Stimulated activated CD4-positive, alpha-beta T cell treated with anti-CD3 and anti-CD28 coated beads, TNF-alpha, amount 100 ng/mL, for 4 hours (primary cell): ENCODE results near the gene ARHGAP19.

Experiments used
- DNase-seq, 3 experiments: peaks; one replicate each; pipeline ENCODE4 v3.0.0-alpha.2; 2020; ENCODE audit warnings: low read depth in 3 of 3

The ARHGAP19 gene, protein sequence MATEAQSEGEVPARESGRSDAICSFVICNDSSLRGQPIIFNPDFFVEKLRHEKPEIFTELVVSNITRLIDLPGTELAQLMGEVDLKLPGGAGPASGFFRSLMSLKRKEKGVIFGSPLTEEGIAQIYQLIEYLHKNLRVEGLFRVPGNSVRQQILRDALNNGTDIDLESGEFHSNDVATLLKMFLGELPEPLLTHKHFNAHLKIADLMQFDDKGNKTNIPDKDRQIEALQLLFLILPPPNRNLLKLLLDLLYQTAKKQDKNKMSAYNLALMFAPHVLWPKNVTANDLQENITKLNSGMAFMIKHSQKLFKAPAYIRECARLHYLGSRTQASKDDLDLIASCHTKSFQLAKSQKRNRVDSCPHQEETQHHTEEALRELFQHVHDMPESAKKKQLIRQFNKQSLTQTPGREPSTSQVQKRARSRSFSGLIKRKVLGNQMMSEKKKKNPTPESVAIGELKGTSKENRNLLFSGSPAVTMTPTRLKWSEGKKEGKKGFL

GRCh38 chr10:97292097-97292861 lies at the start of gene ARHGAP19:
ARHGAP19 (minus strand) TSS chr10:97292637; CDS start chr10:97292627, 10 bp downstream.
- DNase-seq = peak; percentile 67 to 88 (median 85)

DNA sequence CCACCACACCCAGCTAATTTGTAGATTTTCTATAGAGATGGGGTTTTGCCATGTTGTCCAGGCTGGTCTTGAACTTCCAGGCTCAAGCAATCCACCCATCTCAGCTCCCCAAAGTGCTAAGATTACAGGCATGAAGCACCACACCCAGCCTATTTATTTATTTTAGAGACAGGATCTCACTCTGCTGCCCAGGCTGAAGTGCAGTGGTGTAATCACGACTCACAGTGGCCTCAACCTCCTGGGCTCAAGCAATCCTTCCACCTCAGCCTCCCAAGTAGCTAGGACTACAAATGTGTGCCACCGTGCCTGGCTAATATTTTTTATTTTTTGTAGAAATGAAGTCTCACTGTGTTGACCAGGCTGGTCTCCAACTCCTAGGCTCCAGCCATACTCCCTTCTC lies 49.0 kb upstream of the ARHGAP19 start:
- no peak for DNase-seq

- DNase-seq = no peak
Measured at GRCh38 chr10:97338041-97338440, 45.6 kb upstream of the ARHGAP19 start.

DNA sequence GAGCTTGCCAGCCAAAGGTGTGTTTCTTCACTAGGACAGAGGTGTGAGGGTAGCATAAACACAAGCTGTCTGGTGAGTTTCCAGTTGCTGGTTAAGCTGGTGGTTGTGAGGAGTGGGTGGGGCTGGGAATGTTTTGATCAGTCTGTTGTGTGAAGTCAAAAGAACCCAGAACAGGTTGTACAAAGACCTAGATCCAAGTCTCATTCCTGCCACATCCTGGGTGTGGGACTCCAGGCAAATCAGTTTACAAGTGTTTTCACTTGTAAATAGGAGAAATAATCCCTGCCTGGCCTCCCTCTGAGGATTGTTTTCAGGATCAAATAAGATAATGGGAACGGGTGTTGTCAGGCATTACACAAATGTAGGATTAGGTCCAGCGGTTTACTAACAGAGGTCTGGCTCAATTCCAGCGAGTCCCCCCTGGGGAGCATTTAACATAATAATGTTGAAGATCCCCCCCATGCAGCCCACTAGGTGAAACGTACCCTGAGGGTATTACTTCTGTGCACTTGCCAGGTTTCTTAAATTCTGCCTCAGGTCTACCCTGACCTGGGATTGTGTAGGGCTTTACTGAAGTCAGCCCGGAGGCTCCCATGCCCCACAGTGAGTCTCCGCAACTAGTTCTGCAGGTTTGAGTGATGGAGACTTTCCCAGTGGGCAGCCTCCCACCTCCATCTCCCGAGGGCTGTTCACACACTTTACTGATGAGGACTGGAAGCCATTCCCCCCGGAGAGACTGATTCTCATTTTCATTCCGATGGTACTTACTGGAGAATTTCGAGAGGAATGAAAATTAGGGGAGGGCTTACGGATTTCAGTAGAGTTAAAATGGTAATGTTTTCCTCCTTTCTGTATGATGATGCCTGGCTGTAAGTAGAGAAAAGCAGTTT lies 44.8 kb upstream of the ARHGAP19 start:
- no peak for DNase-seq

- no peak for DNase-seq
Measured at GRCh38 chr10:97336446-97336845, 44.0 kb upstream of the ARHGAP19 start.

GRCh38 chr10:97336006-97336405 lies 43.6 kb upstream of the ARHGAP19 start:
- no peak for DNase-seq

DNA sequence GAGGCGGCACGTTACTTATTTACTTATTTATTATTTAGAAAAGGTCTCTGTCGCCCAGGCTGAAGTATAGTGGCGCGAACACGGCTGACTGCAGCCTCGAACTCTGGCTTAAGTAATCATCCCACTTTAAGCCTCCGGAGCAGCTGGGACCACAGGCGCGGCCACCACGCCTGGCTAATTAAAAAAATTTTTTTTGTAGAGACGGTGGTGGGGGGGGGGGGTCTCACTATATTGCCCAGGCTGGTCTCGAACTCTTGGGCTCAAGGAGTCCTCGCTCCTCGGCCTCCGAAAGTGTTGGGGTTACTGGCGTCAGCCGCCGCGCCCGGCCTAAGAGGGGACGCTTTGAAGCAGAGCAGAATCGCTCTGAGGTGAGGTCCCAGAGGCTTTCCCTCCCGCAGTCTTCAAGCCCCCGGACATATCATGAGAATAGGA lies 42.8 kb upstream of the ARHGAP19 start:
- DNase-seq = no peak

DNA sequence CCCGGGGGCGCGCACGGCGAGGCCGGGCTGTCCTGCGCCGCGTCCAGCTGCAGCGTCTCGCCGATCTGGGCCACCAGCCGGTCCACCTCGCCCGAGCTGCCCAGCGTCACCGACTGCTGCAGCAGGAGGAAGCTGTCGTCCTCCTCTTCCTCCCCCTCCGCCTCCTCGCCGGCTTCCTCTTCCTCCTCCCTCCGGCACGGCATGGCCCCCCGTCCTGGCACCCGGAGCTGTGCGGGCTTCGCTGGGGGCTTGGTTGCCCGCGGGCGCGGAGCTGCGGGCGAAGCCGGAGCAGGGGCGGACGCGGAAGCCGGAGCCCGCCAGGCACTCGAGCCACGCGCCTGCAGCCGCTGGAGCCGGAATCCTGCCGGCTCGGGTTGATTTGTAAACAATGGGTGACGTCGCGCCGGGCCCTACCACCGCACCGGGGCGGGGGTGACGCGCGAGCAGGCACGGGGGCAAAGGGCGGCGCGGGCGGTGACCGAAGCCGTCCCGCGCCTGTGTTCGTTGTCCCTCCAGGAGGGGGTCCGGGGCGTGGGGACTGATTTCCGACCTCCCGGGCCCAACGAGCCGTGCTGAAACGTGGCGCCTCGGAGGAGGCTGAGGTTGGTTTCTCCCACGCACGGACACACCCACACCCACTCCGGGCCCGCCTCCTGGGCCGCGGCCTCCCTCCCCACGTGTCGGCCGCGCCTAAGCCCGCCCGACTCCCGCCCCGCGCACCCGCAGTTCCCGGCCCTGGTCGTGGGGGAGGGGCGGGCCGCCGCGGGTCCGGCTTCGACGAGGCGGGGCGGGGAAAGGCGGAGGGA lies 42.1 kb upstream of the ARHGAP19 start, which contains the start of gene FRAT2:
Gene FRAT2 (minus strand): TSS at position 360 of the 806 bp plus-strand sequence. CDS start 157 bp downstream, at position 203.
- DNase-seq = peak; percentile 76 to 79 (median 77)

DNA sequence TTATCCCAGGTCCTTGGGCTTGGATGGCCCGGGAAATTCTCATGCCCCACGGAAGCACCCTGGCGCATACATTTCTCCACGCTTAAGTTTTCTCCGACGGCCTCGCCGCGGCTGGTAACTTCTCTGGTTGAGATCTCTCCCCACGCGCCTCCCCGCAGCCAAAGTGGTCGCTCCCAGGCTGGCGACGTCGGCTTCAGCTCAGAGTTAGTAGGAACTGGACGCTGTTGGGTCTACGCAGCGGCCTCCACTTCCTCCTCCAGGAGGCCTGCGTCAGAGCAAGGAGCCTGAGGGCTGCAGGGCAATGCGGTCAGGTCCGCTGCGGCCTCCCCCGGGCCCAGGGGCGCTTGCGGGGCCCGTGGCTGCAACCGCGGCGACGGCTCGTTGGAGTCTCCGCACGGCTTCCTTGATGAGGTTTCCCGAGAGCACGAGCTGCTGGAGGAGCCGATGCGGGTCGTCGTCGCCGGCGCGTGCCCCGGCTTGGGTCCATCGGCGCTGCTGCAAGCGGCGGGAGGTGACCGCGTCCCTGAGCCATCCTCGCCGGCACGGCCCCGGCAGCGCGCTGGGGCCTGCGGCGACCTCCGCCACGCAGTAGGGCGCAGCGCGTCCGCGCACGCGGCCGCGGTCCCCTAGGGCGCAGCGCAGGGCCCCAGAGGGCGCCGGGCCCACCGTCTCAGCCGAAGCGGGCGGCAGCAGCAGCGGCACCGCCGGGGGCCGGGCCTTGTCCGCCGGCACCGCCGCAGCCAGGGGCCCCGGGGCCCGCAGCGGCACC lies 41.3 kb upstream of the ARHGAP19 start:
- peak in 1 of 3 experiments; percentile 18 for DNase-seq

DNA sequence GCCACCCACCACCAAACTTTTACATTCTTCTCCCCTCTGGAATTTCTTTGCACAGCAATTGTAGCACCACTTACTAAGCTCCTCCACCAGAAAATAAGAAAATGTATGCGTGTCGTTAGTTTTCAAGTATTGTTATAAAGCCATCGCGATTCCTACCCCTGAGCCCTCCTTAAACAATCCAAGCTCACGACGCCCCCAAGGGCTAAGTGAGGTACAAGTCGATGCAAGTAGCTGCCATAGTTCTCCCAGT lies 40.8 kb upstream of the ARHGAP19 start:
- DNase-seq = no peak

DNA sequence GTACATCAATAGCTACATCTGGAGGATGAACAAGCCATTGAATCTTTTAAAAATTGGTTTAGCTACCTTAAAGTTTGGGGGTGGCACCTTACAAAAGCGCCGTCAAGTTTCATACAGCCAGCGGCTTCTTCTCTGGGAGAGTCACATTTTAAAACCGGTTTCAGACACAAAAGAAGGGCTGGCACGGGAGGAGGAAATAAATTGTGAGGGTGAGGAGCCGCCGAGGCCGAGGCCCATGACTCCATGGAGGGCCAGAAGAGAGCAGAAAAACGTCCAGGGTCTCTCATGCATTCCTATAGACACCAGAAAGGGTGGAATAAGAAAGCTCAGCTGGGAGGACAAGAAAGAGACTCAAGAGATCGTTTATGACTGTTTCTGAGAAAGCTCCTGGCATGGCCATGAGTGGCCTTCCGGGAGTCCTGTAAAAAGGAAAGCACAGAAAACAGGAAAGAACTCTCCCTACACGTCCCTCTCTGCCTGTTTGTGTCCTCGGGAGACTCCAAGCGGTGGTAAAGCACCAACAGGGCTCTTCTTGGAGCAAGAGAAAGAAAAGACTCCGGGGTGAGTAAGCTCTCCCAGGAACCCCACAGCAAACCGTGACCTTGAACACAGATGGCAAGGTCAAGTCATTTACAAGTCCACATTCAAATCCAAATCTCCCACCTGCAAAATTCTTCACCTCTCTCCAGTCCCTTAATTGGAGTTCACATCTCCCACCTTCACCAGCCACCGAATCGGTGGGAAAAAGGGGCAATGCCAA lies 40.3 kb upstream of the ARHGAP19 start:
- DNase-seq = no peak

GRCh38 chr10:97331153-97331703 lies 38.8 kb upstream of the ARHGAP19 start:
- DNase-seq = no peak

DNA sequence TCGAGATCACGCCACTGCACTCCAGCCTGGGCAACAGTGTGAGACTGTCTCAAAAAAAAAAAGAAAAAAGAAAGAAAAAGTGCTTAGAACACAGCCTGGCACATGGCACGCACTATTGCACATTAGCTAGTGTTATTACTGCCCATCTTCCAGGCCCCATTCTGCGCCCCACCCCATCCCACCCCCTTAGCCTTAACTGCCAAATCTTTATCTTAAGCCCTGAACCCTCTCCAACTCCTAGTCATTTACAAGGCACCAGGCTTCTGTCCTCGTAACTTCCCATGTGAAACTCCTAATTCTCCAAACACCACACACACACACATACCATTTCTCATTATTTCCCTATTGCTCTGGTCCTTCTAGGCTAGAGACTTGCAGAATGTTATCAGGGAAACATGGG lies 37.3 kb upstream of the ARHGAP19 start:
- DNase-seq = no peak

- DNase-seq = no peak
Measured at GRCh38 chr10:97328646-97329453, 36.4 kb upstream of the ARHGAP19 start.

- no peak for DNase-seq
Measured at GRCh38 chr10:97327348-97328294, 35.2 kb upstream of the ARHGAP19 start.

- DNase-seq = no peak
Measured at GRCh38 chr10:97325754-97326153, 33.3 kb upstream of the ARHGAP19 start.

GRCh38 chr10:97323501-97323900 lies 31.1 kb upstream of the ARHGAP19 start:
- DNase-seq = no peak
